AG09319 (cell line): ENCODE data around the gene PKMYT1.

Experiments used
- DNase-seq: peaks from one replicate; pipeline ENCODE4 v3.0.0-alpha.2; 2010; ENCODE audit warnings: low read depth; ENCODE audit errors: extremely low read depth
- CTCF ChIP-seq: IDR thresholded peaks from 2 replicates; pipeline ENCODE4 v1.5.1; 2011; ENCODE audit warnings: low read depth, mild to moderate bottlenecking, inconsistent platforms, low read length, moderate library complexity

Gene PKMYT1

GRCh38 chr16:2976673-2977072, 3.6 kb downstream of the PKMYT1 start:
- no peak for TF ChIP-seq CTCF

GRCh38 chr16:2976201-2976600, 4.0 kb downstream of the PKMYT1 start:
- no peak for TF ChIP-seq CTCF
- no peak for DNase-seq

More at GRCh38 chr16:2976673-2977072, 3.6 kb downstream of the PKMYT1 start:
- no peak for DNase-seq

DNA sequence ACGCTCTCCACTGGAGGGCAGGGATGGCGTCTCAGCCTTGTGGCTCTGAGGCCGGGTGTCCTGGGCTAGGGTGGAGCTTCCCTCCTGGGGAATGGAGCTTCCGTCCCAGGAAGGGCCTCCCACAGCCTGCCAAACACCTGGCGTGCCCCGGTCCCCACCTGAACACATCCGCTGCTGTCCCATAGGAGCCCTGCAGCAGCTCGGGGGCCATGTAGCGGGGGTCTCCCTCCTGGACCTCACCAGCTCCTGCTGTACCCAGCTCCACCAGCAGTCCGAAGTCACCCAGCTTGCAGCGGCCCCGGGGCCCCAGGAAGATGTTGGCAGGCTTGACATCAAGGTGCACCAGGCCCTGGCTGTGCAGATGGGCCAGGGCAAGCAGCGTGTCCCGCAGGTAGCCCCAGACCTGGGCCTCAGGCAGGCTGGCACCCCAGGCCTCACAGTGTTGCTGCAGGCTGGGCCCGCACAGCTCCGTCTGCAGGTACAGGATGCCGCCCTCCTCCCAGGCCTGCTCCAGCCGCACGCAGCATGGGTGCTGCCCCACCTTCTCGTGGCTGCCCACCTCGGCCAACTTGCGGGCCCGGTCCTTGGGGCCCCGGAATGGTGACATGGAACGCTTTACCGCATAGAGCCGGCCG, 5.0 kb downstream of the PKMYT1 start:
- no peak for TF ChIP-seq CTCF
- DNase-seq = no peak

- no peak for DNase-seq
- TF ChIP-seq CTCF = no peak
These were observed 5.8 kb downstream of the PKMYT1 start for GRCh38 chr16:2974319-2975056.

- no peak for TF ChIP-seq CTCF
- no peak for DNase-seq
These were observed 6.5 kb downstream of the PKMYT1 start for GRCh38 chr16:2973605-2974318.

DNA sequence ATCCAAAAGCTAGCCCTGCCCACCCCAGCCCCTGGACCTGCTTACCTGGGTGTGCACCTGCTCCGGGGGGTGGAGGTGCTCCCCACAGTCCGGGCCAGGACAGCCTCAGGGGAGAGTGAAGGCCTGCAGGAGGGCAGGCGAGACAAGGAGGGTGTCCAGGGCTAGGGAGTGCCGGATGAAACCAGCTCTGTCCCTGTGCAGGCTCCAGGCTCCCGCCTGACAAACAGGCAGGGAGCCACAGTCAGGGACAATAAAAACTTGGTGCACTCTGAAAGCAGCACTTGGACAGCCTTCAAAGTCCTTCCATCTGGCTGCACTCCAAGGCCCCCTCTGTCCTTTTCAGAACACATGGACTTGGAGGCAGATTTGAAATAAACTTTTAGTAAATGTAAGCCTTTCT, 7.2 kb downstream of the PKMYT1 start:
- DNase-seq = no peak
- TF ChIP-seq CTCF = no peak
